CD4-positive, alpha-beta T cell treated with Interleukin-10 for 1 hour (primary cell): ENCODE results near the gene ALG2.

Experiments used
- DNase-seq: peaks from one replicate; pipeline ENCODE4 v3.0.0-alpha.2; 2020

ALG2 gene, protein sequence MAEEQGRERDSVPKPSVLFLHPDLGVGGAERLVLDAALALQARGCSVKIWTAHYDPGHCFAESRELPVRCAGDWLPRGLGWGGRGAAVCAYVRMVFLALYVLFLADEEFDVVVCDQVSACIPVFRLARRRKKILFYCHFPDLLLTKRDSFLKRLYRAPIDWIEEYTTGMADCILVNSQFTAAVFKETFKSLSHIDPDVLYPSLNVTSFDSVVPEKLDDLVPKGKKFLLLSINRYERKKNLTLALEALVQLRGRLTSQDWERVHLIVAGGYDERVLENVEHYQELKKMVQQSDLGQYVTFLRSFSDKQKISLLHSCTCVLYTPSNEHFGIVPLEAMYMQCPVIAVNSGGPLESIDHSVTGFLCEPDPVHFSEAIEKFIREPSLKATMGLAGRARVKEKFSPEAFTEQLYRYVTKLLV

DNA sequence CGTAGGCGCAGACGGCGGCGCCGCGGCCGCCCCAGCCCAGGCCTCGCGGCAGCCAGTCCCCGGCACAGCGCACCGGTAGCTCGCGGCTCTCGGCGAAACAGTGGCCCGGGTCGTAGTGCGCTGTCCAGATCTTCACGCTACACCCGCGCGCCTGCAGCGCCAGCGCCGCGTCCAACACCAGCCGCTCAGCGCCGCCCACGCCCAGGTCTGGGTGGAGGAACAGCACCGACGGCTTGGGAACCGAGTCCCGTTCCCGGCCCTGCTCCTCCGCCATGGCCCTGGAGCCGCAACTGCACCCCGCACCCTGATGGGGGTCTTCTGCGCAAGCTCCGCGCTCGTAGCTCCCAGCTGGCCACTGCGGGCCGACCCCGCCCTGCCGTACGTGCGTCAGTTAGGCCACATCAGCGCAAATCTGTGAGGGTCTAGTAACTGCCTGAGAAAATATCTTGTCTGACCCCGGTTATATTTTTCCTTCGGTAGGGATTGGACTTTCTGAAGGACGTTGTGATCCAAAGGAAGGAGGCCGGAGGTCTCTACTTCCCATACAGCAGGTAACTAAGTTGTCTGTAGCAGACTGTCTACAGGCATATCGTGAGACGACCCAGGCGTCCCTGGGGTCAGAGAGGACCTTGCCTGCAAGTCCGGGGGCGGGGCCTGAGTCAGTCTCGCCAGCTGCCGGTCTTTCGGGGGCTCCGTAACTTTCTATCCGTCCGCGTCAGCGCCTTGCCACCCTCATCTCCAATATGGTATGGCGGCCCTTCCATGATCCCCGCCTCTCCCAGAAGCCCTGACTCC lies at the start of gene ALG2, which contains the start of gene SEC61B:
TSS of gene ALG2 (minus strand) at position 322 of the 795 bp plus-strand sequence. CDS start at position 274, 48 bp downstream.
TSS of gene SEC61B (plus strand) at position 662 of the 795 bp plus-strand sequence. CDS start at position 744, 82 bp downstream.
- DNase-seq = peak; percentile 93

DNA sequence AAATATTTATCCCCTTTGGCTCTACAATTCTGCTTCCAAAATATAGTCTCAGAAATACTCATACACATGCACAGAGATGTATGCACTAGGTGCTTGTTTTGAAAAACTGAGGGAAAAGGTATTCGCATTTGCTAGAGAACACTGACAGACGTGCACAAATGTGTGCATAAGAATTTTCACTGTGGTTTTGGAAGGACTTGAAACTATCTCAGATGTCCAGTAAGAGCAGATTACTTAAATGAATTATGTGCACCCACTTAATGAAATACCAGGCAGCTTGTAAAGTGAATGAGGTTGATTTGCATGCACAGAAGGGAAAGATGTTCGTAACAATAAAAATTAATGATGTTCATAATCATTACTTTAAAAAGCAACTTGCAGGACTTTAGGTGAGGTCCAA lies 48.7 kb upstream of the ALG2 start:
- DNase-seq = no peak

DNA sequence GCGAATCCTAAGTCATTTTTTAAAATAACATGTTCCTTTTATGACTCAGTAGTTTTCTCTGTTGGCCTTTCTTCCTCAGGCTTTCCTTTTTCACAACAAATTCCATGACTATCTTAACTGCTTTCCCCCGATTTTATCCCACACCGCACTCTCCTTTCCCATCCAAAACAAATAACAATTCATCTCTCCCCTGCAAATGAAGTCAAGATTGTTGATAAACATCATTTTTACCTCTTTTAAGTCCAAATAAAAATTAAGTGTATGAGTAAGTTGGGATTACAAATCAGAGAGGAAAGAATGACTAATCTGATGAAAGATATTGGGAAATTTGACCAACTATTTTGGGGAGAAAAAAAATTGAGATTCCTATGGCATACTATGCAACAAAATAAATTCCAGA lies 47.7 kb upstream of the ALG2 start:
- DNase-seq = no peak

- DNase-seq = peak; percentile 60
Measured at GRCh38 chr9:99266255-99267023, 44.7 kb upstream of the ALG2 start.

DNA sequence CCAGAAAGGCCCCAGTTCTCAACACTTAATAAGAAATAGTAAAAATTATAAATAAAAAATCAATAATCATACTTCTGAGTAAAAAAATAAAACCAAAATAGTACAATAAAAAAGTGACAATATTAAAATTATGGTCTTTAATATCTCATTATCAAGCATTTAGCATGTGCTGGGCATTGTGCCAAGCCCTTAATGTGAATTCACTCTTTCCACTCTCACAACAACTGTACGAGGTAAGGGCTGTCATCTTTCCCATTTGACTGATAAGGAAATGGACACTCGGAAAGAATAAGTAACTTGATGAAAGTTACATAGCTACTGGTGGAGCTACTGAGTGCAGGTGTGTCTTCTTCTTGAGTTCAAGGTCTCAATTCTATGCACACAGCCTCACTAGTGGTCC lies 43.9 kb upstream of the ALG2 start:
- no peak for DNase-seq

DNA sequence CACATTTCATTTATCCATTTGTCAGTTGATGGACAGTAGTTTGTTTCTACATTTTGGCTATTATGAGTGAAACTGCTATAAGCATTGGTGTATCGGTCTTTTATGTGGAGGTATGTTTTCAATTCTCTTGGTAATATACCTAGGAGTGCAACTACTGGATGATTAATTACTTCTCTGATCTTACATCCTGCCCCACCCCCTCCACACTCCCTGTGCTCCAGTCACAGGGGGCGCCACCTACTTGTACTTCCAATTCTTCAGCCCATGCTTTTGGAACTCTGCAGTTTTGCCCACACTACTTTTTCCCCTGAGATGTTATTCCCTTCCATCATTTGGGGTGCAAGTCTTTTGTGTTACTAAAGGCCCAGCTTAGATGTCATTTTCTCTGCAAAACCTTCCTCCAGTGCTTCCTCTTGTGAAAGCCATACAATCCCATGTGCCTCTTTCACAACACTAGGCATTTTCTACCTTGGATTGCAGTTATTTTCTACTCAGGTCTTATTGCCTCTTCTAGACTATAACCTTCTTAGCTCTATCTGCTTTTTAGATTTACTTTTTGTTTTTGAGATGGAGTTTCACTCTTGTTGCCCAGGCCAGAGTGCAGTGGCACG lies 42.4 kb upstream of the ALG2 start:
- DNase-seq = no peak

DNA sequence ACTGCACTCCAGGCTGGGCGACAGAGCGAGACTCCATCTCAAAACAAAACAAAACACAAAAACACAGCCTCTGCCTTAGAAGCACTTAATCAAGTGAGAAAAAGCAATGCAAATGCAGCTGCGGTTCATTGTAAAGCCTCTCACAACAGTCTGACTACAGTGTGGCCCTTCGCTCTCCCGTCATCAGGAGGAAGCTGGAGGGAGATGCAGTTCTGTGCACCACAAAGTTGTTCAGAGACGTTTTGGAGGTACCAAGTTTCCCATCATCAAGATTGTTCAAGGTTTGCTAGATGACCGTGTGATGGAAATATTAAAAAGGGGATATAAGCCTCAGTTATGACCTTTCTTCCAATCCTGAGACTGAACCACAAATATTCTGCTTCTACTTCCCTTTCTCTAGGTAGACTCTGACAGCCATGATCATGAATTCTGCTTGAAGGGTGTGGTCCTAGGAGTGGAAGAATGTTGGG lies 41.2 kb upstream of the ALG2 start:
- no peak for DNase-seq

DNA sequence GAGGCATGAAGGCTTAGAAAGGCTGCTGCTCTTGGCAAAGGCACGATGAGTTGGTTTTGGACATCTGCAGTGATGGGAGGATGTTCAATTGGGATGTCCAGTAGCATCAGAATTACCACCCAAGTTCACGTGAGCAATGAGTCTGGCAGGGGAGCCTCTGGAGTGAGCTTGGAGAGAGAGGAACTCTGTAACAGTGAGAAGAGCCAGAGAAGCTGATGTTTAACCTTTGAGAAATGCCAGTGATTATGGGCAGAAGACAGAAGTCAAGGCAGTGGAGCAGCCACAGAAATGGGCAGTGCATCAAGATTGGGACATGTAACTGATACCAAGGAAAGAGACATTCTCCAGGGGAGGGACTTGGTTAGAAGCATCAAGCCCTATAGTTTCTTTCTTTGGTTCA lies 40.2 kb upstream of the ALG2 start:
- DNase-seq = no peak

- DNase-seq = peak; percentile 39
Measured at GRCh38 chr9:99259231-99259918, 37.6 kb upstream of the ALG2 start.

DNA sequence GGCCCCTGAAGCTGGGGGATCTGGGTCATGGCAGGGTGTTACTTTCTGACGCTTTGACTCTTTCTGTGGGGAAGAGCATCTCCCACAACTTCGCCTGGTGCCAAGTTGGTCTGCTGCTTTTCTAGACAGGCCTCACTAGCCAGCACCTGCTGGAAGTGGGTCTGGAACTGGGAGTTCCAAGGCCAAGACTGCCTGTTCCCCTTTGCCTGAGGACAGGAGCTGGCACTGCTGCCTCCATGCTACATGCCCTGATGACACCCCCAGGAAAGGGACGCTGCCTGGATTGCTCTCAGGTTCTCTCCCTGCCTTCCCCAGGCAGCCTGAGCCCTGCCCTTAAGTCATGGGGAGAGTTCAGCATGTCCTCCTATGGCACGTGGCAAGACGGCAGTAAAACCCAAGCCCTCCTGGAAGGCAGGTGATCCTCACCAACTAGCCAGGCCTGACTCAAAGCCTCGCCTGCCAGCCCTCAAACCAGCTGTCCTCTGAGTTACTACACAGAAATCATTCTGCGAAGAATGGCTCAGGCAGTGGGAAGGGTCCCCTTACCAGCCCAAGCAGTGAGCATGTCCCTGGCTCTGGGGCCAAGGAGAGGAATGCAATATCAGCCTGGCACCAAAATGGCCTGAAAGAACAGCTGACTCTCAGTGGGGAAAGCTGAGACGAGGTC lies 36.1 kb upstream of the ALG2 start:
- DNase-seq = no peak

- DNase-seq = no peak
Measured at GRCh38 chr9:99255651-99256050, 33.9 kb upstream of the ALG2 start.

- DNase-seq = peak; percentile 47
Measured at GRCh38 chr9:99253772-99254431, 32.2 kb upstream of the ALG2 start.

DNA sequence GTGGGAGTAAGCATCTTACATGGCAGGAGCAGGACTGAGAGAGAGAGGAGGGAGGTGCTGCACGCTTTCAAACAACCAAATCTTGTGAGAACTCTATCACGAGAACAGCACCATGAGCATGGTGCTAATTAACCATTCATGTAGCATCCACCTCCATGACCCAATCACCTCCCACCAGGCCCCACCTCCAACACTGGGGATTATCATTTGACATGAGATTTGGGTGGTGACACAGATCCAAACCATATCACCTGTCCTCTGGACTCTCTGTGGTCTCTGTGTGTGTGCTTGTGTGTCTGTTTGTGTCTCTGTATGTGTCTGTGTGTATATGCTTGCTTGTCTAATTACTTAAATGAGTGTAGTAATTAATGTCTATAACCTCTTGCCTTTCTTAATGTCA lies 31.4 kb upstream of the ALG2 start:
- no peak for DNase-seq

- no peak for DNase-seq
Measured at GRCh38 chr9:99251157-99251556, 29.4 kb upstream of the ALG2 start.

DNA sequence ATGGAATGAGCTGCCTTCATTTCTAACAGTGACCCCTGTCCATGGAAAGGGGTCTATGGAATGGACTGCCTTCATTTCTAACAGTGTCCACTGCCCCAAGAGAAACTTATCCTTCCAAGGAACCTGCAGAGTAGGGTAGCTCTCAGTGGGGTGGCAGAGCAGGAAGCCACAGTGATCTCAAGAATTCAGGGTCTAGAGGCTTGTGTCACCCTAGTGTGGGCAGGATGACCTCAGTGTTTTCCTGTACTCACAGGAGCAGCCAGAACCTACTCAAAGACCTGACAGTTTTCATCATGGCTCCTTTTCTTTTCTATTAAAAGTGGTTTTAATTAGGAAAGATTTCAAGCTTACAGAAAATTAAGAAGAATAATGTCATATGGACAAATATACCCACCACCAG lies 27.9 kb upstream of the ALG2 start:
- no peak for DNase-seq

DNA sequence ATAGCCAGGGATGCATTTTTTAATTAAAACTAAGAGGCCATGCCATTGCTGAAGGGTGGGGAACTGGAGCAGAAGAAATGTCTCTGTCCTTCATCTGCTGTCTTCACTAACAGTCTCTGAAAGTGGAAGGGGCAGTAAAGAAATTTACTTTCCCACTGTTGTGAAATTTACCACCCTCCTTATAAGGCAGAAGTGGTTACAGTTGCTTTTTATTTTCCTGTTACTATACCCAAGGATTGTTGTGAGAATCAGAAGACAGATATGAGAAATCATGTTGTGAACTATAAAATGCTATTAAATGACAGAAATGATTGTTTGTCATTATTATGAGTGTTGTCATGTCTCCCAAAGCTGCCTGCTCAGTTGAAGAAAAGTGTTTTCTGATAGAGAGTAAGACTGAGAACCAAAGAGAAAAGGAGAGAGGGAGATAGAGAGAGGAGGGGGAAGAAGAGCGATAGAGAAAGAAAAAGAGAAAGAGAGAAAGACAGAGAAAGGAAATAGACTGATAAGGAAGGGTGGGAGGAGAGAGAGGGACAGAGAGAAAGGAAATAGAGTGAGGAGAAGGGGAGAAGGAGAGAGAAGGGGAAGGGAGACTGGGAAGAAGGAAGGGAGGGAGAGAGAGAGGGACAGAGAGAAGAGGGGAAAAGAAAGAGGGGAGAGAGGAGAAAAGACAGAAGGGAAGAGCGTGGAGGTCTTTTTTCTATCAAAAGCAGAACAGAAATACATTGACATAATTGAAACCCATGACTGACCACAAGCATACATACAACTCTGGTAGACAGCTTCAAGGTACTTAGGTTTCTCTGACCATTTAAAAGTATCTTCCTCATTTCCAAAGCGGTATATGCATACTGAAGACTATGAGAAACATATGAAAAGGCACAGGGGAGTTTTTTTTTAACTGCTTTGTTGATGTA lies 22.9 kb upstream of the ALG2 start:
- no peak for DNase-seq

DNA sequence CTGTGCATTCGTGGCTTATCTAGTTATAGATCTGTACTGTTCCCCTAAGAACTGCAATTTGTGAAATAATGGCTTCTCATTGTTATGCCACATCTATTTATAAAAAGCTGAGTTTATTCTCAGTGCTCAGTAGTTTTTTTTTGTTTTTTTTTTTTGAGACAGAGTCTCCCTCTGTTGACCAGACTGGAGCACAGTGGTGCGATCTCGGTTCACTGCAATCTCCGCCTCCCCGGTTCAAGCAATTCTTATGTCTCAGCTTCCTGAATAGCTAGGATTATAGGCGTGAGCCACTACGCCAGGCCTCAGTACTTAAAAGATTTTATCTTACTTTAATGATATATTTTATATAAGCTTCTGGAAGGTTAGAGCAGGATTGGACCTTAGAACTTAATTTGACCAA lies 19.4 kb upstream of the ALG2 start:
- no peak for DNase-seq

DNA sequence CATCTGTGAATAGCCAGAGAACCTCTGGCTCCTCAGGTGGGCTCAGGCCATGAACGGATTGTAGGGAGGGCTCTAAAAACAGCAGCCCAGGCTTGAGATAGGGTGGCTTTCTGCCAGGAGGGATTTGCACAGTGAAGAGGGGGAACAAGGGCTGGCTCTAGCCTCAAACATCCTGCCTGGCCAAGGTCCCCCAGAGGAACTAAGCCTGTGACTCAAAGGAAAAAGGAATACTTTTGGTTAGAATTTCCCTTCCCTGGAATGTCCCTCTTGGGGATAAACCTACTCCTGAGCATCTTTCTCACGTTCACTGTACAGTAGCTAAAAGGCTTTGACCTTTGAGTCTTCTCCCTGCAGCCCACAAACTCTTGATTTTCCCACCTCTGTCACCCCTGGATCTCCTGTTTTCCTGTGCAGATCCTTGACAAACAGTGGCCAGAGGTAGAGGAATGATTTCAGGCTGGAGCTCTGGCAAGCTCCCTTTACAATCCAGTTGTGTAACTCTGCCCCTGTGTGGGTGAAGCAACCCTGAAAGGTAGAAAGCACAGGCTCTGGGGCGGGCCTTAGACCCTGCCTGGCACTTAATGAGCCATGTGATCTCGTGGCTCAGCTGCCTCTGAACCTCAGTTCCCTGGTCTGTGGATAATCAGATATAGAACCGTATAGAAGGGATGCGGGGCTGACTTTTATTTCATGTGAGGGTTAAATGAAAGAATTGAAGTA lies 17.8 kb upstream of the ALG2 start:
- no peak for DNase-seq

GRCh38 chr9:99238331-99238730 lies 16.6 kb upstream of the ALG2 start:
- no peak for DNase-seq
